SIG-M5 (cell line): ENCODE data around the gene DRC1.

Experiments
- DNase-seq: peaks from one replicate; lab custom pipeline; 2025; lab: John Stamatoyannopoulos, UW

Gene DRC1

GRCh38 chr2:26399771-26400376 is 1.8 kb upstream of the DRC1 start:
- no peak for DNase-seq

- DNase-seq: no peak
Observed at GRCh38 chr2:26400723-26401122, 997 bp upstream of the DRC1 start.

- DNase-seq: no peak
Observed at GRCh38 chr2:26407526-26407925, 5.8 kb downstream of the DRC1 start.

GRCh38 chr2:26409785-26410184 is 8.1 kb downstream of the DRC1 start:
- DNase-seq: no peak

- DNase-seq: no peak
Observed at GRCh38 chr2:26410764-26411243, 9.1 kb downstream of the DRC1 start.

GRCh38 chr2:26411419-26411818 is 9.7 kb downstream of the DRC1 start:
- no peak for DNase-seq

- peak; percentile 16 for DNase-seq
Observed at GRCh38 chr2:26412091-26412673, 10.5 kb downstream of the DRC1 start.

GRCh38 chr2:26414311-26414710 is 12.6 kb downstream of the DRC1 start:
- DNase-seq: no peak

- DNase-seq: no peak
Observed at GRCh38 chr2:26421961-26422360, 20.2 kb downstream of the DRC1 start.

- no peak for DNase-seq
Observed at GRCh38 chr2:26422947-26423629, 21.4 kb downstream of the DRC1 start.

GRCh38 chr2:26423750-26424149 is 22.0 kb downstream of the DRC1 start:
- no peak for DNase-seq

- DNase-seq: no peak
Observed at GRCh38 chr2:26424221-26424620, 22.5 kb downstream of the DRC1 start.

GRCh38 chr2:26428846-26429245 is 27.1 kb downstream of the DRC1 start:
- no peak for DNase-seq

- no peak for DNase-seq
Observed at GRCh38 chr2:26429779-26430578, 28.3 kb downstream of the DRC1 start.

GRCh38 chr2:26430826-26431225 is 29.1 kb downstream of the DRC1 start:
- no peak for DNase-seq

GRCh38 chr2:26432363-26432762 is 30.6 kb downstream of the DRC1 start:
- DNase-seq: no peak

- DNase-seq: no peak
Observed at GRCh38 chr2:26432859-26433258, 31.1 kb downstream of the DRC1 start.

- no peak for DNase-seq
Observed at GRCh38 chr2:26435106-26435505, 33.4 kb downstream of the DRC1 start.

GRCh38 chr2:26438526-26438925 is 36.8 kb downstream of the DRC1 start:
- no peak for DNase-seq

- DNase-seq: no peak
Observed at GRCh38 chr2:26438926-26439325, 37.2 kb downstream of the DRC1 start.

GRCh38 chr2:26442301-26442700 is 40.6 kb downstream of the DRC1 start:
- no peak for DNase-seq

- no peak for DNase-seq
Observed at GRCh38 chr2:26442707-26443106, 41.0 kb downstream of the DRC1 start.

GRCh38 chr2:26444236-26444635 is 42.5 kb downstream of the DRC1 start:
- DNase-seq: no peak
